Putamen (tissue), 1 donor: ENCODE measurements around the gene TM6SF1.

ENCODE experiments used
- DNase-seq: peaks from one replicate; pipeline ENCODE4 v3.0.0-alpha.2; 2016; ENCODE audit warnings: low spot score

Gene TM6SF1

GRCh38 chr15:83174891-83175290 lies 67.4 kb downstream of the TM6SF1 start:
- DNase-seq, result no peak

- DNase-seq, result no peak
Observed at GRCh38 chr15:83178390-83178789, 70.9 kb downstream of the TM6SF1 start.

- no peak for DNase-seq
Observed at GRCh38 chr15:83178869-83179325, 71.5 kb downstream of the TM6SF1 start.

GRCh38 chr15:83185561-83185960 lies 78.1 kb downstream of the TM6SF1 start:
- DNase-seq, result no peak
